Measurements from ENCODE around the gene MAD2L1BP. TPM values are rescaled to one million over a fixed set of nuclear protein-coding genes. Genes with fewer than 3 reads are reported as not detected.
A peak's percentile ranks its signal among the peaks of the same experiment; 100 is the strongest.

Gene MAD2L1BP
- total and polyA plus RNA-seq, 2 of the 13 experiments (the other 11 are each of a cell fraction or from before 2014, with no cell fraction given) = 54.2 to 55.5 TPM

- Histone ChIP-seq H3K4me3 (replicated peaks in 1 of 3; ENCODE audit: insufficient read depth in 1 of 3, low read depth in 2 of 3, low read length in 3 of 3) (peak within 1 kb of the TSS; percentile 76 to 89 (median 85)), H3K9me3 (ENCODE audit: low read length) (no peaks in the 10 kb centered on the region), H3K4me1 (ENCODE audit: insufficient read depth, low read length) (peaks cover 36% of the 10 kb centered on the region), H3K4me2 (ENCODE audit: low read depth, low read length) (peak within 1 kb of the TSS; percentile 99), H3K27ac (ENCODE audit: extremely low read length, insufficient read depth, low read length) (peak within 1 kb of the TSS; percentile 87), H2AFZ (ENCODE audit: low read length) (peak within 1 kb of the TSS; percentile 34), H3K36me3 (replicated peaks in 1 of 2; ENCODE audit: control insufficient read depth in 1 of 2, insufficient read depth in 2 of 2, low read length in 2 of 2) (peaks cover 21 to 23% of the 10 kb centered on the region in 2 experiments), H3K27me3 (ENCODE audit: control insufficient read depth in 1 of 2, insufficient read depth in 2 of 2, low read length in 2 of 2) (no peaks in the 10 kb centered on the region; a peak in 1 of 5 replicates), H3K9ac (ENCODE audit: insufficient read depth, low read depth, low read length) (peak within 1 kb of the TSS; percentile 92), H4K20me1 (ENCODE audit: insufficient read depth, low read length) (no peaks in the 10 kb centered on the region), H3K79me2 (ENCODE audit: insufficient read depth, low read length) (peaks cover 17% of the 10 kb centered on the region)
- POLR2A ChIA-PET = interaction anchor here (0.6 to 3.0 kb wide), 47 partner anchors 10 to 628 kb away, joined by 3 to 55 read pairs (median 5); partner anchors contain the start of genes ABCC10, HSP90AB1, LRRC73 and MRPS18A
- BruUV-seq (replicated peaks) = no TSS peak
- intact Hi-C loops (cut with micrococcal nuclease; ENCODE audit: unreplicated experiment) (loop anchor here (5.0 kb wide), 1 partner anchor 457 kb away; the partner anchor contains the start of gene SRF), in situ Hi-C loops (cut with HindIII; ENCODE audit: extremely low pct_ligation_motif_present, low pct_unique_long_range_greater_than_20kb) (no loop called here)
- CTCF ChIA-PET (ENCODE audit: low intra/inter-chr PET ratio, low total read pairs) = no interaction called here
- 5% methylated on average over 17 of the region's 46 CpGs for WGBS (ENCODE audit: low lambda C conversion rate)
- peak; percentile 96 for FAIRE-seq
- peak; percentile 91 for ATAC-seq
- DNase-seq (ENCODE audit: low spot score) = peak; percentile 99
- TF ChIP-seq ZNF572 (CRISPR knock-in tag; IDR thresholded peaks at IDR 0.05) = no peak
- TF ChIP-seq KAT8 (CRISPR knock-in tag; IDR thresholded peaks at IDR 0.05) = peak; percentile 46
- 0 out of 2 replicates have a peak, but pooled peaks have one; percentile 22 for TF ChIP-seq TSC22D2 (CRISPR knock-in tag; IDR thresholded peaks at IDR 0.05; ENCODE audit: borderline replicate concordance)
- no peak for TF ChIP-seq RORA (CRISPR knock-in tag; IDR thresholded peaks at IDR 0.05)
- no peak for TF ChIP-seq LRRFIP1 (CRISPR knock-in tag; conservative IDR thresholded peaks at IDR 0.05)
- no peak for TF ChIP-seq ZNF816 (CRISPR knock-in tag; IDR thresholded peaks at IDR 0.05; ENCODE audit: borderline replicate concordance)
- TF ChIP-seq ZNF501 (CRISPR knock-in tag; IDR thresholded peaks at IDR 0.05) = 0 out of 2 replicates have a peak, but pooled peaks have one; percentile 58
- peak; percentile 71; the same call in 1 of the 2 replicates for TF ChIP-seq KDM3A (CRISPR knock-in tag; IDR thresholded peaks at IDR 0.05; ENCODE audit: low read depth)
- no peak for TF ChIP-seq ZSCAN20 (CRISPR knock-in tag; IDR thresholded peaks at IDR 0.05; ENCODE audit: borderline replicate concordance)
- TF ChIP-seq, protein P1, sequence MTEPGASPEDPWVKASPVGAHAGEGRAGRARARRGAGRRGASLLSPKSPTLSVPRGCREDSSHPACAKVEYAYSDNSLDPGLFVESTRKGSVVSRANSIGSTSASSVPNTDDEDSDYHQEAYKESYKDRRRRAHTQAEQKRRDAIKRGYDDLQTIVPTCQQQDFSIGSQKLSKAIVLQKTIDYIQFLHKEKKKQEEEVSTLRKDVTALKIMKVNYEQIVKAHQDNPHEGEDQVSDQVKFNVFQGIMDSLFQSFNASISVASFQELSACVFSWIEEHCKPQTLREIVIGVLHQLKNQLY (CRISPR knock-in tag; IDR thresholded peaks at IDR 0.05) = peak; percentile 70
- TF ChIP-seq FOSL2 (CRISPR knock-in tag; IDR thresholded peaks at IDR 0.05) = peak; percentile 21
- peak; percentile 72; the same call in 1 of the 2 replicates for TF ChIP-seq SPEN (CRISPR knock-in tag; IDR thresholded peaks at IDR 0.05; ENCODE audit: low read depth)
- peak; percentile 85; the same call in 1 of the 3 replicates for TF ChIP-seq MXI1 (IDR thresholded peaks at IDR 0.05; ENCODE audit: borderline replicate concordance, low read depth, low read length)
- TF ChIP-seq ZBTB14 (CRISPR knock-in tag; IDR thresholded peaks at IDR 0.05) = peak; percentile 87
- TF ChIP-seq, protein P2, sequence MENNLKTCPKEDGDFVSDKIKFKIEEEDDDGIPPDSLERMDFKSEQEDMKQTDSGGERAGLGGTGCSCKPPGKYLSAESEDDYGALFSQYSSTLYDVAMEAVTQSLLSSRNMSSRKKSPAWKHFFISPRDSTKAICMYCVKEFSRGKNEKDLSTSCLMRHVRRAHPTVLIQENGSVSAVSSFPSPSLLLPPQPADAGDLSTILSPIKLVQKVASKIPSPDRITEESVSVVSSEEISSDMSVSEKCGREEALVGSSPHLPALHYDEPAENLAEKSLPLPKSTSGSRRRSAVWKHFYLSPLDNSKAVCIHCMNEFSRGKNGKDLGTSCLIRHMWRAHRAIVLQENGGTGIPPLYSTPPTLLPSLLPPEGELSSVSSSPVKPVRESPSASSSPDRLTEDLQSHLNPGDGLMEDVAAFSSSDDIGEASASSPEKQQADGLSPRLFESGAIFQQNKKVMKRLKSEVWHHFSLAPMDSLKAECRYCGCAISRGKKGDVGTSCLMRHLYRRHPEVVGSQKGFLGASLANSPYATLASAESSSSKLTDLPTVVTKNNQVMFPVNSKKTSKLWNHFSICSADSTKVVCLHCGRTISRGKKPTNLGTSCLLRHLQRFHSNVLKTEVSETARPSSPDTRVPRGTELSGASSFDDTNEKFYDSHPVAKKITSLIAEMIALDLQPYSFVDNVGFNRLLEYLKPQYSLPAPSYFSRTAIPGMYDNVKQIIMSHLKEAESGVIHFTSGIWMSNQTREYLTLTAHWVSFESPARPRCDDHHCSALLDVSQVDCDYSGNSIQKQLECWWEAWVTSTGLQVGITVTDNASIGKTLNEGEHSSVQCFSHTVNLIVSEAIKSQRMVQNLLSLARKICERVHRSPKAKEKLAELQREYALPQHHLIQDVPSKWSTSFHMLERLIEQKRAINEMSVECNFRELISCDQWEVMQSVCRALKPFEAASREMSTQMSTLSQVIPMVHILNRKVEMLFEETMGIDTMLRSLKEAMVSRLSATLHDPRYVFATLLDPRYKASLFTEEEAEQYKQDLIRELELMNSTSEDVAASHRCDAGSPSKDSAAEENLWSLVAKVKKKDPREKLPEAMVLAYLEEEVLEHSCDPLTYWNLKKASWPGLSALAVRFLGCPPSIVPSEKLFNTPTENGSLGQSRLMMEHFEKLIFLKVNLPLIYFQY (CRISPR knock-in tag; IDR thresholded peaks at IDR 0.05; ENCODE audit: borderline replicate concordance) = 0 out of 2 replicates have a peak, but pooled peaks have one; percentile 47
- no peak; the same call in 1 of the 2 replicates for TF ChIP-seq POLR2AphosphoS5 (IDR thresholded peaks at IDR 0.05; ENCODE audit: low read depth, low read length)
Measured at GRCh38 chr6:43629104-43629504, 6.5 kb upstream of the MAD2L1BP start, which contains the start of gene GTPBP2. TSS of gene GTPBP2 (minus strand) at chr6:43629264. CDS start at chr6:43629162, 102 bp downstream.
